Vagina (tissue), 2 donors: ENCODE data around the gene SHC4.

ENCODE experiments used
- CTCF ChIP-seq, 3 experiments: fragments of 450-650 bp in 2 of 3; fragments of 200-600 bp in 1 of 3; sonication (generic) in 1 of 3; IDR thresholded peaks; one replicate each; pipeline ENCODE4 v1.5.1; 2017 to 2019; ENCODE audit warnings: antibody characterized with exemption in 3 of 3, mild to moderate bottlenecking in 2 of 3, moderate library complexity in 2 of 3
- POLR2A ChIP-seq, 2 donors: fragments of 450-650 bp; IDR thresholded peaks; one replicate each; pipeline ENCODE4 v1.6.1; 2017; ENCODE audit warnings: antibody characterized with exemption in 2 of 2, mild to moderate bottlenecking in 2 of 2, moderate library complexity in 2 of 2
- POLR2AphosphoS5 ChIP-seq, 2 donors: sonication (generic); formaldehyde crosslinking; IDR thresholded peaks; one replicate each; pipeline ENCODE4 v1.9.0; 2017; ENCODE audit warnings: antibody characterized with exemption in 2 of 2, mild to moderate bottlenecking in 2 of 2, low read depth in 1 of 2; ENCODE audit not compliant: insufficient read depth in 1 of 2

DNA sequence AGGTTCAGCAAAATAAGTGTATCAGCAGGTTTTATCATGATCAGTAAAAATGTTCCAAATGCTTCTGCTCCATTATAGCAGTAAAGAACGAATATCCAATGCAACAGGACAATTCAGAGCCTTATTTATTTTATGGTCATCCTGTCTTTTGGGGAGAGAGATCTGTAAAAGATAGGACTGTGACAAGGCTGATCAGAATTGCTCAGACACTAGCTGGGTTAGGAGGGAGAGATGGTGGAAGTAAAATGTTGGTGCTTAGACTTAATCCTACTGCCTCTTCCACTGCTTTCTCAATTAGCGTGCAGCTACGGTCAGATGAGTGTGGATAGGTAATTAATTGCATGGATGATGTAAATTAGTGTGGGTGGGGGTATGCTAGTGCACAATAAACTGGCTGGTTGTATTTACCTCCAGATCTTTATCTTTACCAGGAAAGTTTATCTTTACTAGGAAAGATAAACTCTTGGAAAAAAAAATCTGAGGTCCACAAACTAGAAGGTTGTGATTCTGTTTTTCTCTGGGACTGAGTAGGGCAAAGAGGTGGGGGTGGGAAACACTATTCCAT lies 83.6 kb downstream of the SHC4 start:
- TF ChIP-seq POLR2AphosphoS5 (IDR thresholded peaks at IDR 0.05; ENCODE audit: insufficient read depth in 1 of 2, low read depth in 1 of 2), result no peak
- TF ChIP-seq CTCF (IDR thresholded peaks at IDR 0.05), result no peak
- TF ChIP-seq POLR2A (IDR thresholded peaks at IDR 0.05), result no peak
